ENCODE results near the gene NBL1.

Gene NBL1, protein sequence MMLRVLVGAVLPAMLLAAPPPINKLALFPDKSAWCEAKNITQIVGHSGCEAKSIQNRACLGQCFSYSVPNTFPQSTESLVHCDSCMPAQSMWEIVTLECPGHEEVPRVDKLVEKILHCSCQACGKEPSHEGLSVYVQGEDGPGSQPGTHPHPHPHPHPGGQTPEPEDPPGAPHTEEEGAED

DNA sequence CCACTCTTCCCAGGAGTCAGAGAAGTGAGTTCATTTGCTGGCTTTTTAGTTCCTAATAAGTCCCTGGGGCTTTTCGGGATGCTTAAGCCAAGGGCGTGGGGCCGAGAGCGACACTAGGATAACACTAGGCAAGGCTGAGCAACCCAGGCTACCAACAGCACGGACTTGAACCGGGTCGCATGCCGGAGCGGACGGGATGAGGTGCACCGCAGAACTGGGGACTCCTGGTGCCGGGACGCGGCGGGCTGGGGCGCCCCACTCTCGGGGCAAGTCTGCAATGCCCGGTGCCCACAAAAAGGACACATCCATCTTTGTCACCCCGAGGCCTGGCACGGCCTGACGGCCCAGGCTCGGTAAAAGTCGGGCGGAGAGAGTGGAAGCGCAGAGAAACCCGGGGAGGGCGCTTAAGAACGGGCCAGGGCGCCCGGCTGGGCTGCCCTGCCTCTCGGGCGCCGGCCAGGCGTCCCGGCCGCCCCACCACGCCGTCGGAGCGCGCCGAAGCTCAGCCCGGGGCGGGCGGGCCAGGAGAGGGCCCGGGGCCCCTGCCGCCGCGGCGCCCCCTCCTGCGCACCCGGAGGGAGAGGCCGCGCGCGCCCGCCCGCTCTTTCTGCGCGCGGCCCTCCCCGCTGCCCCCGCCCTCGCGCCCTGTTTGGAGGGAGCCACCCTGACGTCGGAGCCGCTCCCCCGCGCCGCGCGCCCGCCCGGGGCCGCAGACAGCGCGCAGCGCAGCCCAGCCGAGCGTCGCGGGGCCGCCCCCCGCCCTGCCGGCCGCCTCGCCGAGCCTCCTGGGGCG, at the start of gene NBL1:
Gene NBL1 (plus strand): TSS at position 710 of the 793 bp plus-strand sequence. CDS start 10,720 bp downstream, outside the sequence.
- DNase-seq: peak in 1 of 2 experiments; percentile 15

DNA sequence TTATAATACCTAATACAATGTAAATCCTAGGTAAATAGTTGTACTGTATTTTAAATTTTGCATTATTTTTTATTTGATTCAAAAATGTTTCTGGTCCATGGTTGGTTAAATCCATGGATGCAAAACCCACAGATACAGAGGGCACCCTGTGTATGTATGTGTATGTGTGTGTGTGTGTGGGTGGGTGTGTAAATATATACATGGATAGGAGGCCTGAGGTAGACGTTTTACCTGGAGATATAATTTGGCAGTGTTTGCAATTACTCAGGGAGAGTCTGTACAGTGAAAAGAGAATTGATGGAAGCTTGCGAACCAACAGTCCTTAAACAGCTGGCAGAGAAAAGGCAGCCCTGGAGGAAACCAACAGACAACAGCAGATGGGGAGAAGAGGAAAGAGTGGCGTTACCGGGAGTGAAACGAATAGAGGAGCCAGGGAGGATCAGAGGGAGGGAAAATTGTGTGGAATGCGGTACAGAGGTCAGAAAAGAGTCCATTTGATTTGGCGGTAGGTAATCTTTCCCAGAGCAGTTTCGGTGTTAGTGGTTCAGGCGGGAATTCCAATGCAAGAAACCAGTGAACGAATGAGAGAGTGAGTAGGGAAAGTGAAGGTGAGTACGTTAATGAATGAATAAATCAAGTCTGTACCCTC, 47.9 kb upstream of the NBL1 start:
- DNase-seq: peak in 1 of 2 experiments; percentile 78

DNA sequence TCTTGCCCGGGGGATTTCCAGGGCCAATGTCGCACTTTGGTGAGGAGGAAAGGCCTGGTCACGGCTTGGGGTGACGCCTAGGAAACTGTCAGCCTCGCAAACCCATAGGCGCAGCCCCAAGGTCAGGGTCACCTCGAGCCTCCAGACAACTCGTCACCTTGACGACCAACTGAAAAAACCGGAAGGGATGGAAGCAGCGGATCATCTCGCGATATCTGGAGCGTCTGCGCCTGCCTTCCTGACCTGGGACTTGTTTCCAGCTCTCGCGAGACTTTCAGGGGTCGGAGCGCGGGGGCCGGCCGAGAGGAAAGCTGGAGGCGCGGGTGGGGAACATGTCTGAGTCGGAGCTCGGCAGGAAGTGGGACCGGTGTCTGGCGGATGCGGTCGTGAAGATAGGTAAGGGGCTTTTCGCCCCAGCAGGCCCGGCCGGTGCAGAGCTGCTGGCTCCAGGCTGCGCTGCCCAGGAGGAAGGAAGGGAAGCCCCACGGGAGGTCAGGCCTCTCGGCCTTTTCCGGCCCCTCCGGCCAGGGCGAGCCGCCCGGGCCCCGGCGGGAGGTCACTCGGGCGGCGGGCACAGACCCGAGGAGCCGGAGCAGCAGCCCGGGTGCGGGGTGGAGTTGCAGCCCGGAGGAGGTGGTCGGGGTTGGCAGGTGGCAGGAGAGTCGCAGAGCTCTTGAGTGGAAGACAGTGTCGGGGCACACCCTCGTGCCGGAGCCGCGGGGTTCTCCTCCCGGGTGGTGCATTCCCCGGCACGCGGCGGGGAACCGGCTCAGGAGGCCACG, 47.2 kb upstream of the NBL1 start:
- DNase-seq: peak; percentile 86 to 94

DNA sequence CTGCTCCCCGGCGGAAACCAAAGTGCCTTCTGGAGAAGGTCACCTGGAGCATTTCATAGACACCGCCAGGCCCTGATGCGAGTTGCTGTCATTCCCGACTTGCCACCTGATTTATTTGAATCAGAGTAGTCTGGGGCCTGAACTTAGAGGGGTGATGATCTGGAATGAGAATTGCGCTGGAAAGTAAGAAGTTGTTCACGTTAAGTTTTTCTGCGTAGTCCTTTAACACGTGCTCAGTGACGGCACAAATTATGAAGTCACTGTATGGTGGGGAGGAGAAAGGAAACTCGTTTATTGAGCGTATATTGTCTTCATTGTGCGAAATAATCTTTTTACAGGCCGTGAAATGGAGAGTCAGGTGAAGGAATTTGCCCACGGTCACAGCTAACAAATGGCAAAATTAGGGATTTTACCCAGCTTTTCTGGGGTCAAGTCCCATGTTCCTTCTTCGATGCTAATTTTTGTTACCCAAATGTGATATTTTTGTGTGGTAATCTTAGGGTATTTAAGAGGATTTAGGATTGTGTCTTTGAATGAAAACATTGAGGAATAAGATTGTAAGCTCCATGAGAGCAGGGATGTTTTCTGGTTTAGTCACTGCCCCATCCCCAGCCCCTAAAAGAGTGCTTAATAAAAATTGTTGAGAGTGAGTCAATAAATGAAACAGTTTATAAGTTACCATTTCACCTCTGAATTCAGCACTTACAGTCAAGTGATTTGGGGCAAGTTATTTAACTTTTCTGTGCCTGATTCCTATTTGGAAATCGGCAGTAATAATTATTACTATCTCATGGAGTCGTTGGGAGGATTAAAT, 46.4 kb upstream of the NBL1 start:
- DNase-seq: no peak

DNA sequence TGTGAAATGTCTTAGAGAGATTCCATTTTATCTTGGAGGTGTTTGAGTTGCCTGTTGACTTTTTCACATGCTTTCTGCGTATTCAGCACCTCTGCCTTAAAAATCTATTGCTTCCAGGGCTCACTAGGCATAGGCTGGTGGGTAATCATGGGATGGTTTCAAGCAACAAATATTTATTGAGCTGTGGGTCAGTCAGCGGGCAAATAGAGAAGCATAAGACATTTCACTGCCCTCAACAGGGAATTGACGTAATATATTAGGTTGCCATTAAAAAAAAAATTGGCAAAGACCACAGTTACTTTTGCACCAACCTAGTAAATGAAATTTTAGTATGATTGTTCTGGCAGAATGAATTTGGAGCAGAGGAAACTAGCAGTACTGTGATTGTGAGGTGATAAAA, 44.3 kb upstream of the NBL1 start:
- DNase-seq: no peak

DNA sequence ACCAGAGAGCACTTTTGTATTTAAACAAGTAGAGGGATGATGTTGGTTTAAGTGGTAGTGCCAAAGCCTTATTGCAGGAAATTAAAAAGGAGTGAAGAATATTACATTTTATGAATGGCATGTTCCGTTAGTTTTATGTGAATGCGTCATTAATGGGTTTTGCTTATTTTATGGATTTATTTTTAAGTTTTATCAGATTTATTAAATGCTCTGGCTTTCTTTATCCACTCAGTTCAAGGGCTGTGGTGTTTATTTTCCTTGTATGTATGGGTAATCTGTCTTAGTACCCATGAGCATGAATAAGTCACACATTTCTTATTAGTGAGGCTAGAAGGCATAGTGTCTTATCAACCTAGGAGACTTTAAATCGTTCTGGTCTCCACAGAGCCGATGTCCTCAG, 41.6 kb upstream of the NBL1 start:
- DNase-seq: no peak

DNA sequence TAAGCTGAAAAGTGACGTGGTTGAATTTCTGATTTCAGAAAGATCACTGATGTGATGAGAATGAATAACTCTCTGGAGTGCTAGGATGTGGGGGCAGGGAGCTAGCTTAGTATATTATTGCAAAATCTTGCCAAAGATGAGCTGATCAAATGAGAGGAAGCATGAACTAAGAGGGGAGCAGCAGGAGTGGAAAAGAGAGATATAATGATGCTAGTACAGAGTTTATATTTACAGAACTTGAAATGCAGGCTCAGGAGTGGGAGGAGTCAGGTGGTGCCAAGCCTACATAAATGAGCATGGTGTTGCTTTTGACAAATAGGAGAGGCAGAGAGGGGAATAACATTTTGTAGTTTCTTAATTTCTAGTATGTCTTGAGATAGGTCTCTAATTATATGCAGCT, 38.1 kb upstream of the NBL1 start:
- DNase-seq: no peak

DNA sequence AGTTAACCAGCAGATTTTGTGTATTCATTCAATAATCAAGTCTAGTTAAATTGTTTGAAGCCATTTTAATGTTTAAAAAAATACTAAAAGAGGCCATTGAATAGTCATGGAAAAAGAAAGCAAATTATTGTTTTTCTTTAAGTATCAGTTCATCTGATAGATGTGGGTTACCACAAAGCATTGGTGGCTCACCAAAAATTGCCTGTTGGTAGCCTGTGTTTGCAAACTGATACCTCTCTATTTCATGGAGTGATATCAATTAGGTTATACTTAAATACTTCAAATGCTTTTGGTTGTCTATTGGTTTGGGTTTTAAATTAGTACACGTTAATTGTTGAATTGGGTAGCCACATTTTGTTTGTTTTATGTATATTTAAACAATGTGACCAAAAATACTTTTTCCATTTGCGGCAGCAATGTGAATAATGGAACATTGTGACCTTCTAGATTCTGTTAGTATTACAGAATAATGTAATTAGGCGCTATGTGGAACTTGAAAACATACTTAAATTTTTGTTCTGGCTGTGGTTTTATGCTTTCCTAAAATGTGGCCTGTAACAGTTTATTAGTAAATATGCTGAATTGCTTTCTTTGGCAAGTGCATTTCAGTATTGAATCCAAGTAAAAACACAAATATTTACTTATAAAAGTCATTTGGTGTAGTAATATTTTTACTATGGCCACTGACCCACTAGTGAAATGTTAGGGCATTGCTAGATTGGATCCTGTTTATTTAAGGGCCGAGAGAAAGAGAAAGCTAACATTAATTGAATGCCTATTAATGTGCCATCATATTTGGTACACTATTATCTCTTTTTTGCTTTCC, 37.1 kb upstream of the NBL1 start:
- DNase-seq: no peak

DNA sequence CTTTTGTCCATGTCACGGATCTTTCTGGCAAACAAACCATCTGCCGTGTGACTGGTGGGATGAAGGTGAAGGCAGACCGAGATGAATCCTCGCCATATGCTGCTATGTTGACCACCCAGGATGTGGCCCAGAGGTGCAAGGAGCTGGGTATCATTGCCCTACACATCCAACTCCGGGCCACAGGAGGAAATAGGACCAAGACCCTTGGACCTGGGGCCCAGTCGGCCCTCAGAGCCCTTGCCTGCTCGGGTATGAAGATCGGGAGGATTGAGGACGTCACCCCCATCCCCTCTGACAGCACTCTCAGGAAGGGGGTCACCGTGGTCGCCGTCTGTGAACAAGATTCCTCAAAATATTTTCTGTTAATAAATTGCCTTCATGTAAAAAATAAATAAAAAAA, 35.9 kb upstream of the NBL1 start:
- no peak for DNase-seq

DNA sequence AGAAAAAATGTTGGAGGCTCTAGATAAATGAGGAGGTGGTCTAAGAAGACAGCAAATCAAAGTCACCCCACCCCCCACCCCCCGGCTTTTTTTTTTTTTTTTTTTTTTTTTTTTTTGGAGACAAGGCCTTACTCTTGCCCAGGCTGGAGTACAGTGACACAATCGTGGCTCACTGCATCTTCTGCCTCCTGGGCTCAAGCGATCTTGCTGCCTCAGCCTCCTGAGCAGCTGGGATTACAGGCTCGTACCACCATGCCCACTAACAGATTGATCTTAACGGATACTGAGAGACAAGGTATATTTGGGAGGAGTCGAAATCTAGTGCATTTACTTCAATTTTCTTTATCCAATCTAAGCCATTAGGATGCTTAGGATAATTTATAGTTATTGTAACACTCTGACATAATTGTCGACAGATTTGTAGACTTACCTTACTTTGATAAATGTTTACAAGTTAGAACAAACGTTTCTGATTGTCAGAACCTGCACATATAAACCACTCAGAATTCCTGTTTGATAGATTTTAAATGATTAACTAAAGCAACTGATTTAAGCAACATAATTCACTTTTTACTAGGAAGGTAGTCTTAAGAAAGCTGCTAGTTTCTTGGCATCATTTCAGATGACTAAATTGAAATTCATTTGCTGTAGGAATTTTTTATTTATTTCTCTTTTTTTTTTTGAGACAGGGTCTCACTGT, 33.7 kb upstream of the NBL1 start:
- no peak for DNase-seq

DNA sequence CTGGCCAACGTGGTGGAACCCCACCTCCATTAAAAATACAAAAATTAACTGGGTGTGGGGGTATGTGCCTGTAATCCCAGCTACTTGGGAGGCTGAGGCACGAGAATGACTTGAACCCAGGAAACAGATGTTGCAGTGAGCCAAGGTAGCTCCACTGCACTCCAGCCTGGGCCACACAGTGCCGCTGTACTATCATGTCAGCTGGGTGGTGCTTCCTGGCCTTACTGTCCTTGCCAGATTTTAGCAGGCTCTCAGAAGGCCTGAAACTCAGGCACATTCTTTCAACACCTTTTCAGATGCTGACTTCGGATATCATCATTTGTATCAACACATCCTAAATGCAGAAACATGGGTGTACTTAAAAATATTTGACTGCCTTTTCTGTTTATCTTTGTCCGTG, 31.6 kb upstream of the NBL1 start:
- DNase-seq: no peak

DNA sequence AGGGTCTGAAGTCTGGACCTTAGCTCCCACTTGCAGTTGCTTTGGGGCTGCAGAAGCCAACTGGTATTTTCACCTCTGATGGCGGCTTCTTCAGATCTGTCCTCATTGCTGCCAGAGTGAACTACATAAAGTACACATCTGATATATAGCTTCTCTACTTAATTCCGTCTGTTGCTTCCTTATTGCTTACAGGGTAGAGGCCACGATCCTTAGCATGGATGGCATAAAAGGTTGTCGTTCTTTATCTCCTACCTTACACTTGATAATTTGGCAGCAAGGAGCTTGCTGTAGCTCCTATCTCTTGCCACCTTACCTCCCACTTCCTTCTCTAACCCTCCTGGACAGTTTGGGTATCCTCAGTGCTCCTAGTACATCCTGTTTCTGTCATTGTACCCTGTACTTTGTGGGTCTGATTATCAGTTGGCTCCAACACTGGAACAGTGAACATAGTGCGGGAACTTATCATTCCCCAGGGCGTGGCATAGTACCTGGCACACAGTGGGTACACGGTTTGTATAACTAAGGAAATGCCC, 30.9 kb upstream of the NBL1 start:
- DNase-seq: no peak

DNA sequence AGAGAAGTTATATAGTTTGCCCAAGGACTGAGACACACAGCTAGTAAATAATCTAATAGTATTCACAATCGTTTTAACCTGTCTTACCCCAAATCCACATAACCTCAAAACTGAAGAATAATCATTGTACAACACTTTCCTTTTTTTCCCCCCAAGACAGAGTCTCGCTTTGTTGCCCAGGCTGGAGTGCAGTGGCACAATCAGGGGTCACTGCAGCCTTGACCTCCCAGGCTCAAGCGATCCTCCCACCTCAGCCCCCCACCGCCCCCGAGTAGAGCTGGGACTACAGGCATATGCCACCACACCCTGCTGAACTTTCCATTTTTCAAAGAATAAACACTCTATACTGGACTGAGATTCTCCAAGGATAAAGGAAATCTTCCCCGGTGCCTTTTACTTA, 28.7 kb upstream of the NBL1 start:
- no peak for DNase-seq

DNA sequence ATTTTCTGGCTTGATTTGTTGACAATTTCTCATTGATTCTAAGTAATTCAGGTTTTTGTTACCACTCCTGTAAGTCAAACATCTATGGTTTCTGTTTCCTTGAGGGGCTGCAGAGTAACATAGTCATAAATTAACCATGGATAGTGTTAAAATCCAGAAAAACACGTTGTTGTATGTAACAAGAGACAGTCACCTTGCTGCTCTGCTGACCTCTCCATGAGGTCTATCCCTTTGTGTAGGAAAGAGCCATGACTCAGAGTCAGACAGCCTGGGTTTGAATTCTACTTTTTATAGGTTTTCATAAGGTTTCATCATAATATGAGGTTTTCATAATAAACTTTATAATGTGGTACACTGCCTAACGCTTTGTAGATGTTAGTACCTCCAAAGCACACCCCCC, 27.6 kb upstream of the NBL1 start:
- DNase-seq: no peak

DNA sequence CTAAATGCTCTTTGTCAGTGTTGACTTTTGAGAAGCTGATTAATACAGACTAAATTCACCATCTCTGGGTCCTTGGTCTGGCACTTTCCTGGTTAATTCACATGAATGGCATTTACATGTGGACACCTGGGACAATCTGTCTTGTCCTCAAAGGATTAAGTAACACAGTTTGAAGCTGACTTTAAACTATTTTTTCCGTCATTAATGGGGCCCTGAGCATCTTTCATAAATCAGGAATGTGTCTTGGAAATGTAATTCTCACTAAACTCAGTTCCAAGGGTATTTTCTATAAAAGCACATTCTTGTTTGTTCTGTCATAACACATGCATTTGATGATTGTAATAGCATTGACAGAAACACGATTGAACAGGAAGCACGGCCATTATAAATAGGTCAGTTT, 26.7 kb upstream of the NBL1 start:
- no peak for DNase-seq

DNA sequence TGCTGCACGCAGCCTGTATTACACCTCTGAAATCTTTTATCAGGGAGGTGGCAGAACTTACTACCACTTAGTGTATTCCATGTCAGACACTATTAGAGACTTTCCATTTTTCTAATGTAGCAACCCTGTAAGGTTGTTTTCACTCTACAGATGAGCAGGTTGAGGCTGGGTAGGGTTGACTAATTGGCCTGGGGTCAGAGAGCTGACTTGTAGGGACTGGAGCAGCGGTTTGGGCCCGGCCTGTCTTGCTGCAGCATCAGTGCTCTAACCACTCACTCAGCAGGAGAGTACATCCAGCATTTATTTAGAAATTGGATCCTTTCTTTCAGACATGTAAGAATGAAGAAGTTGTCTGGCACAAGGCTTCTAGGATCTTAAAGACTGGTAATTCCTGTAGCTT, 25.7 kb upstream of the NBL1 start:
- DNase-seq: no peak

DNA sequence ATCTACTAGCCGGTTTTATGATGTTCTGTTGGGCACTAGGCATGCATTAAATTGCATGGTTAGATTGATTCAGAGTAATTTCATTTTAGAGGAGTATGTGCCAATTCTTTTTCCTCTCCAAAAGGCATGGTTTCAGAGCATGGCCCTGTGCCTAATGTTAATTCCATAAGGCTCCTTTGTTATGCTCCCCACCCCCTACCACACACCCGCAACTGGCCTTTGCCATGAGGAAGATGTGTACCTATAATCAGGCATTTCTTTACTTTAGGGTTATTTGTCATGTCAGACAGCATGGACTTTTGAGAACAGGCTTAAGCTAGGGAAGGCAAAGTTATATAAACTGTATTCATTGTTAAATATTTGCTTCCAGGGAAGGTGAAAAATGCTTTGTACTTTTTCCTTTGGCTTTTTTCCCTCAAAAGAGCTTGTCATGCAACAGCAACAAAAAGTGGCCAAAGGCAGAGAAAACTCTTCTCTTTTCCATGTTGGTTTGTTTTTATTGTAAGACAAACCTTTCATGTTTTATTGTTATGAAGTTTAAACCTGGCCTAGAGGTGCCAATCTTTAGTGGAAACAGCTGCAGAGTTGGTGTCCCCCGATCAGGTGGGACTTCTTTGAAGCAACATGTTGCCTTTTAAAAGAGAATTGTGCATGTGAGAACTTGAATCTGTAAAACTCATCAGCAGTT, 24.3 kb upstream of the NBL1 start:
- no peak for DNase-seq

DNA sequence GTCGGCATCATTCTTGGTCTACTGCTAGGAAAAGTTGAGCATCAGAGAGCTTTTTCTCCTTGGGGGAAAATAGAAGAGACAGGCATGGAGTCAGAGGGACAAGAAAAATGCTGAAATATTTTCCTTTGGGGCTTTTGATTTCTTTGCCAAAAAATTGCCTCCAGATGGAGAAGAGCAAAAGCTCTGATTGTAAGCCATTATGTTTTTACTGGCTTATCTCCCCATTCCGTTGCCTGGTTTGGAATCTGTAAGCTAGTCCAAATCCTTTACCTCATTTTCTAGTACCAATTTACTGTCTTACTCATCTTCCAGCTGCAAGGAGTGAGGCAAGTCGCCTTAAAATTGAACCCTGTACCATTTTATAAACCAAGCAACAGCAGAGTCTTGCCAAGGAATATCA, 23.3 kb upstream of the NBL1 start:
- no peak for DNase-seq

DNA sequence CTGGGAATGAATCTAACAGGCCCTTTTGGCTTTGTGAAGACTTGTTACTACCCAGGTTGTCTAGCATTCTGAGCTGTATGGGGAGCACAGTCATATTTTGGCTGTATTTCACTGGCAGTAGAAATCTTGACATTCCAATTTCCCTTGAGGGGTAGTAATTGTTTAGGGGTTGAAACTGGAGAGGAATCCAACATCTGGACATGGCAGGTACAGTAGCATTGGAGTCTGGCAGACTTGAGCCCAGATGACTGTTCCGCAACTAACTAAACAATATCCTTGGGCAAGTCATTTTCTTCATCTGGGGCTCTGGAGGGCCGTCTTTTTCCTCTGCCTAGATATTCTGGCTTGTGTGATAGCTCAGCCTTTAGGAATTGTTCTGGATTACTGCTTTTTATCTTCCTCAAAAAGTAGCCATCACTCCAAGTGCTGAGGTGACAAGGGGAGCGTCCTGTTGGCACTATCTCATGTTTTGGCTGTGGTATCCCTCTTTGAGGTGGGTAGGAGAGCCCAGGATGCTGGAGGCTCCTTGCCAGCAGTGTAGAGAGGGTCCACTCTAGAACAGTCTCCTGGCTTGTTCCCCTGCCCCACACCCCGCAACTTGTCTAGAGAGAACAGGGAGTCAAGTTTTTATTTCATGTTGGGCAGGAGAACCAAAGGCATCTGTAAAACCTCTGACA, 22.7 kb upstream of the NBL1 start:
- no peak for DNase-seq

Measured in NCI-H187 (cell line).